GM11168 (cell line): ENCODE data around the gene RABGAP1L.
"Not testable (repeated sequence)": the region's sequence is repeated elsewhere in the genome, so short reads cannot be mapped to it uniquely, and the experiment has no call there.

Experiments used
- in situ Hi-C: fragments of 300-500 bp; cut with MboI; formaldehyde crosslinking; loops from one replicate; pipeline ENCODE4 v1.12.0; 2022; ENCODE audit warnings: low sequenced_read_pairs; ENCODE audit not compliant: unreplicated experiment

Gene RABGAP1L

GRCh38 chr1:174276087-174276486 lies 116.8 kb downstream of the RABGAP1L start:
- in situ Hi-C loops: no loop called here

GRCh38 chr1:174284052-174284451 lies 124.7 kb downstream of the RABGAP1L start:
- in situ Hi-C loops: no loop called here

DNA sequence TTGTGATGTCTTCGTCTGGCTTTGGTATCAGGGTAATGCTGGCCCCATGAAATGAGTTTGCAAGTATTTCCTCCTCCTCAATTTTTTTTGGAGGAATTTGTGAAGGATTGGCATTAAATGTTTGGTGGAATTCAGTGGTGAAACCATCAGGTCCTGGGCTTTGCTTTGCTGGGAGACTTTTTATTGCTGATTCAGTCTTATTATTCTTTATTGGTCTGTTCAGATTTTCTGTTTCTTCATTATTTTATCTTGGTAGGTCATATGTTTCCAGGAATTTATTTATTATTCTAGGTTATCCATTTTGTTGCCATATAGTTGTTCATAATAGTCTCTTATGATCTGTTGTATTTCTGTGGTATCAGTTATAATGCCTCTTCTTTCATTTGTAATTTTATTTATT lies 126.7 kb downstream of the RABGAP1L start:
- in situ Hi-C loops: no loop called here

GRCh38 chr1:174289644-174290310 lies 130.5 kb downstream of the RABGAP1L start:
- in situ Hi-C loops: no loop called here

DNA sequence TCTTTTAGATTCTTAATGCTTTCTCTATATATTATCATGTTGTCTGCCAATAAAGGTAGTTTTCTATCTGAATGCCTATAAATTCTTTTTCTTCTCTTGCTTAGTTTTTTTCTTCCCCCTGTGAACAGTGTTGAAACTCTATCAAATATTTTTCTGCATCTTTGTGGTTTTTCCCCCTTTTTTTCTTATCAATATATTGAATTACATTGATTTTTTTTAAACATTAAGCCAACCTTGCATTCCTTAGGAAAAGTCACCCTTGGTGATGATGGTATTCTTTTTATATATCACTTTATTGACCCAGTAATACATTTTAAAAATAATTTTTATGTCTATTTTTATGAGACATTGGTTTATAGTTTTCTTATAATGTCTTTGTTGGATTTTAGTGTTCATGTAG lies 131.7 kb downstream of the RABGAP1L start:
- in situ Hi-C loops: no loop called here

DNA sequence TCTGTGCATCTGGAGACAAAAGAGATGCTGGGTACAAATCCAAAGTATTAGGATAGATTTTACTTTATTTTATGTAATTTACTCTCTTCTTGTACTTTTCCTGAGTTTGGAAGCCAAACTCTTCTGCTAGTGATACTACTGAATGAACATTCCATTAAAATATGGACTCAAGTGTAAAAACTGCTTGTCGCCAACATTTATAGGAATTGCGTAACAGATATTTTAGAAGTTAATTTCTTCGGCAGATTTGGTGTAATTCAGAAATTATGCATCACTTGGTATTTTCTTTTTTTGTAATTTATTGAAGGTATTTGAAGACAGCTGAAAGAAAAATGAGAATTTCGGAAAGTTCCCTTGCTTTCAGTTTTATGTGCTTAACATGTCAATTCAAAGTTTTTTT lies 137.0 kb downstream of the RABGAP1L start:
- in situ Hi-C loops: no loop called here

- in situ Hi-C loops: no loop called here
Observed at GRCh38 chr1:174297351-174297750, 138.0 kb downstream of the RABGAP1L start.

GRCh38 chr1:174301295-174302077 lies 142.2 kb downstream of the RABGAP1L start:
- in situ Hi-C loops: no loop called here

- in situ Hi-C loops: no loop called here
Observed at GRCh38 chr1:174308604-174309003, 149.3 kb downstream of the RABGAP1L start.

DNA sequence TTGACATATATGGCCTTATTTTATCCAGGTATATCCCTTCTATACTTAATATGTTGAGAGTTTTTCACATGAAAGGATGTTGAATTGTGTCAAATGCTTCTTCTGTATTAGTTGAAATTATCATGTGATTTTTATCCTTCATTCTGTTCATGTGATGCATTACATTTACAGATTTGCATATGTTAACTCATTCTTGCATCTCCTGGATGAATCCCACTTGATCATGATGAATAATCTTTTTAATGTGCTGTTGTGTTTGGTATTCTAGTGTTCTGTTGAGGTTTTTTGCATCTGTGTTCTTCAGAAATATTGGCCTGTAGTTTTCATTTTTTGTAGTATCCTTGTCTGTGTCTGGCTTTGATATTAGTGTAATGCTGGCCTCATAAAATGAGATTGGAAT lies 150.2 kb downstream of the RABGAP1L start:
- in situ Hi-C loops: no loop called here

DNA sequence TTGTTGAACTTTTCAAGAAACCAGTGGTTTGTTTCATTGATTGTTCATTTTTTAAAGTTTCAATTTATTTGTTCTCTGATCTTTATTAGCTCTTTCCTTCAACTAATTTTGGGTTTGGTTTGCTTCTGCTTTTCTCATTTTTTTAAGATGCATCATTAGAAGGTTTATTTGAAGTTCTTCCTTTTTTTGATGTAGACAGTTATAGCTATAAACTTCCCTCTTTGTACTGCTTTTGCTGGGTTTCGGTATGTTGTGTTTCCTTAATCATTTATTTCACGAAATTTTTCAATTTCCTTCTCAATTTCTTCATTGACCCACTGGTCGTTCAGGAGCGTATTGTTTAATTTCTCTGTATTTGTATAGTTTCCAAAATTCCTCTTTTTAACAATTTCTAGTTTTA lies 155.1 kb downstream of the RABGAP1L start:
- in situ Hi-C loops: no loop called here

- in situ Hi-C loops: no loop called here
Observed at GRCh38 chr1:174315239-174315638, 155.9 kb downstream of the RABGAP1L start.

- in situ Hi-C loops: not testable (repeated sequence)
Observed at GRCh38 chr1:174320897-174321296, 161.6 kb downstream of the RABGAP1L start.

- in situ Hi-C loops: no loop called here
Observed at GRCh38 chr1:174322202-174322862, 163.0 kb downstream of the RABGAP1L start.

DNA sequence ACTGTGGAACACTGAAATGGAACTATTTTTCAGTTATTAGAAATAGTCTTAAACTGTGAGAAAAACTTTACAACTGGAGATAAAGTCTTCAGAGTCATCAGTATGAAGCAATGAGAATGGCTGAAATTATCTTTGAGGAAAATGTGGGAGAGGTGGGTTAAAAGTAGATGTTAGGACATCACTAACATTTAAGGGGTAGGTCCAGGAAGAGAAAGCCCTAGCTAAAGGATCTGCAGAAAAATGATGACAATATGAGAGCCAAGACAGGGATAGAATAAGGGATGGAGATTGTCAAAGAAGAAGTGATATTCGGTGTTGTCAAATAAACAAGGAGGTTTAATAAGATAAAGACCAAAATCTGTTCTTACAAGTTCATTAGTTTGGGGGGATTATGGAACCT lies 165.2 kb downstream of the RABGAP1L start:
- in situ Hi-C loops: no loop called here

GRCh38 chr1:174324939-174325338 lies 165.6 kb downstream of the RABGAP1L start:
- in situ Hi-C loops: no loop called here

GRCh38 chr1:174326278-174326677 lies 167.0 kb downstream of the RABGAP1L start:
- in situ Hi-C loops: no loop called here

- in situ Hi-C loops: no loop called here
Observed at GRCh38 chr1:174333437-174333836, 174.1 kb downstream of the RABGAP1L start.

- in situ Hi-C loops: no loop called here
Observed at GRCh38 chr1:174337000-174337681, 177.8 kb downstream of the RABGAP1L start.

DNA sequence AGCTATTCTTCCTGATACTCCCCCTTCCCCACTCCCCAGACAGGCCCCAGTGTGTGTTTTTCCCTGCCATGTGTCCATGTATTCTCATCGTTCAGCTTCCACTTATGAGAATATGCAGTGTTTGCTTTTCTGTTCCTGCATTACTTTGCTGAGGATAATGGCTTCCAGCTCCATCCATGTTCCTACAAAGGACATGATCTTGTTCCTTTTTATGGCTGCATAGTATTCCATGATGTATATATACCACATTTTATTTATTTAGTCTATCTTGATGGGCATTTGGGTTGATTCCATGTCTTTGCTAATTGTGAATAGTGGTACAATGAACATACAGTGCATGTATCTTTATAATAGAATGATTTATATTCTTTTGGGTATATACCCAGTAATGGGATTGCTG lies 181.1 kb downstream of the RABGAP1L start:
- in situ Hi-C loops: not testable (repeated sequence)

DNA sequence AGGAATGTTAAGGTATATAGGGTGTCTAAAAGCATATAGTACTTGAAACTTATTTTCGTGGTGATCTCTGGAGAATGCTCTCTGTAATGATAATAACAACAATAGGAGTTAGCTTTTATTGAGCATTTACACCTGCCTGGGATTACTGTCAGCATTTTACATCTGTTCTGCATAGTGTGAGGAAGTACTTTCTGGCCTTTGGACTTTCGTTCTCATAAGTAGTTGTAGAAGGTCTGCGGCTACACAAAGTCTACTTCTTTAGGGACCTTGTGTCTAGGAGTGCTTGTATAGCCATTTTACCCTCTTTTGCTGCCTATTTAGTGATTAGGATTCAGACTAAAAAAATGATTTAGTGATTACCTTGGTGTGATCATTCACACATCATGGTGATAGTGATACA lies 184.8 kb downstream of the RABGAP1L start:
- in situ Hi-C loops: no loop called here
